Smooth muscle cell (in vitro differentiated cells): ENCODE results near the gene COL17A1. TPM values are rescaled to one million over a fixed set of nuclear protein-coding genes. Genes with fewer than 3 reads are reported as not detected.
A peak's percentile ranks its signal among the peaks of the same experiment; 100 is the strongest.

Experiments
- DNase-seq: peaks from one replicate; lab custom pipeline; 2025; ENCODE audit not compliant: unreplicated experiment; lab: John Stamatoyannopoulos, UW
- H2AFZ ChIP-seq: fragments of 200-600 bp; sonication (generic); 2 replicates; pipeline ENCODE4 v1.6.0; 2016; ENCODE audit warnings: antibody characterized with exemption, low read depth, mild to moderate bottlenecking
- H3F3A ChIP-seq: fragments of 200-600 bp; sonication (generic); 2 replicates; pipeline ENCODE4 v1.6.0; 2017; ENCODE audit warnings: antibody characterized with exemption, low read depth
- H3K27ac ChIP-seq: fragments of 200-600 bp; sonication (generic); 2 replicates; pipeline ENCODE4 v1.5.1; 2016; ENCODE audit warnings: low read depth, mild to moderate bottlenecking
- H3K27me3 ChIP-seq: fragments of 200-600 bp; sonication (generic); 2 replicates; pipeline ENCODE4 v1.6.1; 2016; ENCODE audit warnings: low read depth, mild to moderate bottlenecking
- H3K36me3 ChIP-seq: fragments of 200-600 bp; sonication (generic); 2 replicates; pipeline ENCODE4 v1.5.1; 2016; ENCODE audit warnings: low read depth
- H3K4me1 ChIP-seq: fragments of 200-600 bp; sonication (generic); 2 replicates; pipeline ENCODE4 v1.5.1; 2016; ENCODE audit warnings: low read depth
- H3K4me2 ChIP-seq: fragments of 200-600 bp; sonication (generic); 2 replicates; pipeline ENCODE4 v1.6.0; 2016; ENCODE audit warnings: mild to moderate bottlenecking
- H3K4me3 ChIP-seq: fragments of 200-600 bp; sonication (generic); 2 replicates; pipeline ENCODE4 v1.5.1; 2016; ENCODE audit warnings: mild to moderate bottlenecking
- H3K79me2 ChIP-seq: fragments of 200-600 bp; sonication (generic); 2 replicates; pipeline ENCODE4 v1.6.0; 2016; ENCODE audit warnings: low read depth, mild to moderate bottlenecking
- H3K9ac ChIP-seq: fragments of 200-600 bp; sonication (generic); 2 replicates; pipeline ENCODE4 v1.6.0; 2016; ENCODE audit warnings: low read depth
- H3K9me3 ChIP-seq: fragments of 200-600 bp; sonication (generic); replicated peaks from 2 replicates; pipeline ENCODE4 v1.5.1; 2016; ENCODE audit warnings: low read depth
- H4K20me1 ChIP-seq: fragments of 200-600 bp; sonication (generic); 2 replicates; pipeline ENCODE4 v1.6.0; 2016; ENCODE audit warnings: low read depth
- CTCF ChIP-seq: fragments of 200-600 bp; sonication (generic); IDR thresholded peaks from 2 replicates; pipeline ENCODE4 v1.5.1; 2017; ENCODE audit warnings: borderline replicate concordance, mild to moderate bottlenecking, antibody characterized with exemption; ENCODE audit not compliant: insufficient read depth, poor library complexity, severe bottlenecking
- WGBS: methylation state at CpG from one replicate; pipeline ENCODE4 v1.1.7; 2016; ENCODE audit warnings: low lambda C conversion rate; 5-methylcytosine and 5-hydroxymethylcytosine counted together
- polyA plus RNA-seq: library from polyadenylated mRNA; unstranded; fragments of >200 nt; fragmentation: Nextera tagmentation; extraction: Ambion mirVana; gene quantifications from 2 replicates; pipeline ENCODE4 v1.2.1, GENCODE V29; 2016
- total RNA-seq: library from RNA; depleted of rRNA; stranded (reverse); fragments of >200 nt; gene quantifications from 2 replicates; pipeline ENCODE4 v1.2.3, GENCODE V29; 2014

Gene COL17A1
- total RNA-seq (140 and 150 TPM in 2 replicates), polyA plus RNA-seq (31.5 and 167 TPM in 2 replicates)

GRCh38 chr10:104085801-104086400 lies at the start of gene COL17A1:
COL17A1 (minus strand) TSS chr10:104085880; CDS start chr10:104080673, 5,207 bp downstream.
- H2AFZ ChIP-seq: no peak within 1 kb of the TSS
- WGBS: 81% methylated on average over 3 of the region's 3 CpGs

GRCh38 chr10:104130041-104130440 lies 44.4 kb upstream of the COL17A1 start:
- no peak overlapping the region for H3K9ac ChIP-seq
- DNase-seq: no peak
- H3K4me2 ChIP-seq: no peak overlapping the region
- WGBS: 87% methylated on average over 3 of the region's 3 CpGs
- H3K79me2 ChIP-seq: no peaks in the 10 kb centered on the region
- no peaks in the 10 kb centered on the region for H3F3A ChIP-seq
- H3K9me3 ChIP-seq: no peaks in the 10 kb centered on the region
- no peak overlapping the region for H3K27ac ChIP-seq
- no peak overlapping the region for H2AFZ ChIP-seq
- peaks cover 6% of the 10 kb centered on the region for H3K4me1 ChIP-seq
- H4K20me1 ChIP-seq: no peaks in the 10 kb centered on the region
- no peaks in the 10 kb centered on the region for H3K36me3 ChIP-seq
- no peak overlapping the region for H3K4me3 ChIP-seq
- peaks cover 7% of the 10 kb centered on the region for H3K27me3 ChIP-seq
- TF ChIP-seq CTCF: no peak

More at GRCh38 chr10:104085801-104086400, at the start of gene COL17A1:
- Histone ChIP-seq H3K9ac (peak within 1 kb of the TSS; percentile 76), H3K27ac (peak within 1 kb of the TSS; percentile 88), H3K4me1 (peaks cover 14% of the 10 kb centered on the region), H3K4me3 (peak within 1 kb of the TSS; percentile 43), H3F3A (no peaks in the 10 kb centered on the region), H3K27me3 (no peaks in the 10 kb centered on the region), H3K36me3 (no peaks in the 10 kb centered on the region), H4K20me1 (no peaks in the 10 kb centered on the region), H3K79me2 (no peaks in the 10 kb centered on the region), H3K9me3 (no peaks in the 10 kb centered on the region), H3K4me2 (peak within 1 kb of the TSS; percentile 77)
- no peak for DNase-seq
- TF ChIP-seq CTCF: no peak

- Histone ChIP-seq H3K36me3 (no peaks in the 10 kb centered on the region), H3F3A (no peaks in the 10 kb centered on the region), H4K20me1 (no peaks in the 10 kb centered on the region), H2AFZ (no peak overlapping the region), H3K27me3 (peaks cover 4% of the 10 kb centered on the region), H3K9ac (no peak overlapping the region), H3K4me1 (peaks cover 8% of the 10 kb centered on the region), H3K27ac (no peak overlapping the region), H3K79me2 (no peaks in the 10 kb centered on the region), H3K9me3 (no peaks in the 10 kb centered on the region), H3K4me3 (no peak overlapping the region), H3K4me2 (no peak overlapping the region)
- DNase-seq: no peak
- TF ChIP-seq CTCF: no peak
- WGBS: 91% methylated on average over 2 of the region's 2 CpGs
These were observed 42.5 kb upstream of the COL17A1 start for GRCh38 chr10:104128214-104128613.

GRCh38 chr10:104127411-104127810 lies 41.7 kb upstream of the COL17A1 start:
- no peak for DNase-seq
- 84% methylated on average over 2 of the region's 2 CpGs for WGBS

More at GRCh38 chr10:104127411-104127810, 41.7 kb upstream of the COL17A1 start:
- peak; percentile 10 for TF ChIP-seq CTCF
- H4K20me1 ChIP-seq: no peaks in the 10 kb centered on the region
- H3K79me2 ChIP-seq: no peaks in the 10 kb centered on the region
- peaks cover 15% of the 10 kb centered on the region for H3K4me1 ChIP-seq
- H2AFZ ChIP-seq: no peak overlapping the region
- H3K4me2 ChIP-seq: no peak overlapping the region
- no peaks in the 10 kb centered on the region for H3K36me3 ChIP-seq
- H3K27ac ChIP-seq: no peak overlapping the region
- H3K27me3 ChIP-seq: no peaks in the 10 kb centered on the region
- no peaks in the 10 kb centered on the region for H3K9me3 ChIP-seq
- H3K9ac ChIP-seq: no peak overlapping the region
- no peak overlapping the region for H3K4me3 ChIP-seq
- H3F3A ChIP-seq: no peaks in the 10 kb centered on the region
